HPDE6-E6E7 (cell line): ENCODE data around the gene ZNF462.

Experiments
- DNase-seq: peaks from one replicate; pipeline ENCODE4 v3.0.0; 2011; ENCODE audit warnings: missing footprints; ENCODE audit errors: extremely low spot score

The ZNF462 gene

GRCh38 chr9:106861640-106862109 lies 1.3 kb upstream of the ZNF462 start:
- DNase-seq, result no peak

- no peak for DNase-seq
These were observed 701 bp upstream of the ZNF462 start for GRCh38 chr9:106862110-106862820.

DNA sequence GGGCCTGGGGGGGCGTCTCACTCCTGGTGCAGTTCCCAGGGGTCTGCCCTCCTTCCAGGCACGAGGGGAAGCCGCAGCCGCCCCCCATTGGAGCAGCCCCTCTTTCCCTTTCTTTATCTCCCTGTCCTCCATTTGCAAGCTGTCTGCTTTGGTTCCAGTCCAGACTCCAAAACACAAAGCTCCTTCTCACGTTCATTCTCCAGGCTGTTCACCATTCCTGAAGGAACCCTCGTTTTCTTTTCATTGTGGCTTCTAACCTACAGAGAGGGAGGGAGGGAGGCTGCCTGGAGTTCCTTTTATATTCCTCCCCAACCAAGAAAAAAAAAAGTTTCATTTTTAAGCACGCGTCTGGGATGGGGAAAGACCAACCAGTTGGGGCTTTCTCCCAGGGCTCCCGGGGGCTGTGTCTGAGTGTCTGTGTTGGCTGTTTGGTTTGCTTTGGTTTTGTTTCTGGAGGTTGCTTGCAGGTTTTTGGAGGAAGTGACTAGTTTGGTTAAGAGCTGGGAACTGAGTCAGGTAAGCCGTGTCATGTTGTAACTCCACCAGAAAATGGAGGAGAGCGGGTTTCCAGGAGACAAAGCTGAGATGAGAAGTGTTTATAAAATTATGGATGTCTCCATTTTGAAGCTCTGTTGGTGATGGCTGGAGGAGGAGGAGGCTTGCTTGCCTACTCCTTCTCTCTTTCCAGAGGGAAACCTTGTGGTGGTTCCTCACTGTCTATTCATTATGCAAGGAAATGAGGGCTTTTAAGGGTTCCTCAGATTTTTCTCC lies 1.6 kb downstream of the ZNF462 start:
- no peak for DNase-seq

DNA sequence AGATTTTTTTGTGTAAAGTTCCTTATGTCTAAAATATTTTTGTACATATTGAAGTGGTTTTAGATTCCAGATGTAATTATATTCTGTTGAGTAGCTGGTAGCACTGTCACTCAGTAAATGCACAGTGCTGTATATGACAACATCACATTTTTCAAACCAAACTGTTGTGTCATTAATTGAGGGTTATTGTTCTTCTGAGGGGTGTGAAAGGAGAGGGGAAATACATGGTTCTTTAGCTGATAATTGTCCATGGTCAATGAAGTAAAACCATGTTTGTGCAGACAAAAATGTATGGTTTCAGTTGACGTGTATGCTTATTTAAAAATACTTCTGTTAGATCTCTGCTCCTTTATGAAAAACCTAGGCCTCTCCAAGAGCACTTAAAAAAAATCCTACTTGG lies 3.3 kb downstream of the ZNF462 start:
- DNase-seq, result no peak

DNA sequence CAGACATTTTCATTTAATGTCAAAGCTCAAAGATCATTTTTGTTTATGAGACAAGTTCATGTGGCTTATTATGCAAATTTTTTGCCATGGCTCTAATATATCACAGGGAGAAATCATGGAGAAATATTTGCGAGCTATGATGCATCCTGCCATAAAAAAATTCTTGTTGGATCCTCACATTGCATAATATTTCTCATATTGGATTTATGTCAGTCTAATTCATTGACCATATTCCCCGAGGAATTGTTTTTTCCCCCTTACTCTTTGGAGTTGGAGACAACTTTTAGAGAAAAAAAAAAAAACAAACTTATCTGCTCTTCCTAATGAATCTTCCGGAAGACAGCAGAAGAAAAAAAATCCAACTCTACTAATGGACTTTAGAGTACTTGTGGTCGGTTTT lies 4.3 kb downstream of the ZNF462 start:
- DNase-seq, result no peak

DNA sequence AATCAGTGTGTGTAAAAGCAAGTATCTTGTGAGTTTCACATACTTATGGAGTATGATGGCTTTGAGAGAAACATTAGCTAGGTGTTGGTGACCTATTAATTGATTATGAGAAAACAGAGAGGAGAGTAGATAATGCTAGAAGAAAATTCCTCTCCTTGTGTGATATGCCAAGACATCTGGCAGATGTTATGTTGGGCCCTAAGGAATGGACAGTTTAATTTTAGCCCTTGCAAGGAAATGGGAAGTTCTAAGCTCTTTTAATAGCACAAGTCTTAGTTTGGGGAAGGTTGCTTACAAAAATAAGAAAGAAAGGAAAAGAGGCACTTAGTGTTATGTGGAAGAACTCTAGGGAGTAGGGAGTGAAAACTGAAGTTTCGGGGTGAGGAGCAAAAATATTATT lies 5.1 kb downstream of the ZNF462 start:
- DNase-seq, result no peak

GRCh38 chr9:106868565-106868964 lies 5.6 kb downstream of the ZNF462 start:
- no peak for DNase-seq

DNA sequence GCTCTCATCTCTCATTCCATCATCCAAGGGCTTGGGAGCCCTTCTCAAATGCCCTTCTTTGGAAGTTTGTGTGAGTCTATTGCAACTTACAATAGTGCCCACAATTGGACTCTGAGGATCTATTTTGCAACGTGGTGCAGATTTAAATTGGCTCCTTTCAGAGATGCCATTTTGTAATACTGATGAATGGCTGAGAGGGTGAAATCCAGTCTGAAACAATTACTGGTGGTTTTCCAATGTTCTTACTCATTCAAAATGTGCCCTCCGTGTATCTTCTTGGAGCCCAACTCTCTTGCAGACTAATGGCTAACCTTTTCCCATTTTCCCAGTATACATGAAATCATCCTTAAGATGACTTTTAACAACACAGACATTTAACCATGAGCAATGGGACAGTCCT lies 6.1 kb downstream of the ZNF462 start:
- DNase-seq, result no peak

DNA sequence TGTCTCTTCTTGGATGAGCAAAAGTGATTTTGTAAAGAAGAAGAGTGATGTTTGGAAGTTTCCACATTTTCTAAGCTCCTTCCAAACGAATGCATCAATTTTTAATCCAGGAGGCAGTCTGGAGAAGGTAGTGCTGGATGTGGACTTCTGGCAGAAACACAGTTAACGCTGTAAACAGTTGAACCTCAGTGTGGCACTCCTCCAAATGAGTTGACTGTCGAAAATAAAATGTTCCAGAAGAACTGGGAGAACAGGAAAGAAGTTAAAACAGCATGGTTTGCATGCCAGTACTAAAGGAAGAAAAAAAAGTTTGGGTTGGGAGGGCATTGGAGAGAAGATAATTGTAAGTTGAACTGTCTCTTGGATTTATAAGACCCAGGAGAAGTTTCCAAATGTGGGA lies 6.5 kb downstream of the ZNF462 start:
- no peak for DNase-seq

DNA sequence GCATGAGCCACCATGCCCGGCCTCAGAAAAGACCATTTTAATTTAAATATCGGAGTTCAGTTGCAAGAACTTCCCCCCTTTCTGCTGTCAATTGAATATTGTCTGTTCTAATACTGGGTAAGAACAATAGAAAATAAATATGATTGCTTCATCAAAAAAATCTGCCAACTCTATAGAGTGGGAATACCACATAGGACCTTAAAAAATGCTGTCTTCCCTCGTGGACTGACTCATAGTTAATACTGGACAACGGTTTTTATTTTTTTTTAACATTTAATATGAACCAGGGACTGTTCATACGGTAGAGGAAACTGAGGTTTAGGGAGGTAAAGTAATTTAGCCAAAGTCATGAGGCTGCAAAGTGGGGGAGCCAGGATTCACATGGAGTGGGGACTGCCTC lies 9.7 kb downstream of the ZNF462 start:
- DNase-seq, result no peak

DNA sequence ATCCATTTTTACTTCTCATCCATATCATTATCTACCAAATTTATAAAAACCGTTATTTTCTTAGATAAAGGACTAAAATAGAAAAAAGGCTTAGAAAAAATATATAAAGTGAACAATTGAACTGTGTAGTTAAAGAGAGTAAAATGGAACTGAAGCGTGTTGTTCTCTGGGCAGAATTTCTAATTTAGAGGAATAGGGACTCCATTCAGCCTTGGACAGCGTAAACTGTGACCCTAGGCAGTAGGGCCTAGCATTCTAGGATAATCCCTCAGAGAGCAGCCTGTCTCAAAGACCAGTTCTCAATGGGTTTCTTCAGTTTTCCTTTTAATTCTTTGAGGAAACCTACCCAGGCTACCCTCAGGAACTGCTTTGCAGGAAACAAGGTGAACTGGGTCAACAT lies 11.1 kb downstream of the ZNF462 start:
- DNase-seq, result no peak

DNA sequence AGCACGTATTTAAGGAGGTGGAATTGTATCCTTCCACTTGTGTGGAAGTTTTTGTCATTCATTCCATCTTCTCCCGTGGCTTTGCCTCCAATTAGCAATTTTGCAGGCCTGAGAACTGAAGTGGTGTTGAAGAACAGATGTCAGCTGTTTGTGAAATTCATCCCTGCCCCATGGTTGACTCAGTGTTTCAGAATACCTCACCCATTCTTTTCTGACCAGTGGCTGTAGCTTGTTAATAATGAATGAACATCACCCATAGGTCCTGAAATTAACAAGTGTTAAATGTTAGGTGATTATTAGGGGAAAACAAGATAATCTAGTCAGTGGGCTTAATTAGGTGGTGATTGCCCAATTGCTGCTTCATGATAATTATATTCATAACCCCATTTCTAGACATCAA lies 11.7 kb downstream of the ZNF462 start:
- no peak for DNase-seq

- no peak for DNase-seq
These were observed 12.6 kb downstream of the ZNF462 start for GRCh38 chr9:106875529-106875928.

GRCh38 chr9:106877345-106877744 lies 14.4 kb downstream of the ZNF462 start:
- DNase-seq, result no peak

GRCh38 chr9:106878081-106878837 lies 15.3 kb downstream of the ZNF462 start:
- no peak for DNase-seq

DNA sequence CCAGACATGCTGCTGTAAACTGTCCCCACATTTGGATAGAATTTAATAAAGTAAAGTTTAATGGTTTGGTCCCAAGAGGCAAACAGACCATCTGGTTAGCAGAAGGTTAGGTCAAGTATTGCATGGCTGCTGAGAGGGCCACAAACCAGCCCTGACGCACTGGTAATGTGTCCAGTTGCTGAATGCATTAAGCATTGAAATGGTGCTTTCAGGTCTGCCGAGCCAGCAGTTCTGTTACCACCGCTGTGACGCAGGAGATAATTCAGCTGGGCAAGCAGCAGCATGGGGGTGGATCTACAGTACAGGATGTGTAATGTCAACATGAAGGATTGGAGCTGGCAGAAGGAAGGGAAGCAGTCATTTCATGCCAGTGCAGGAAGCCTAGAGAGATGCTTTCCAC lies 16.0 kb downstream of the ZNF462 start:
- DNase-seq, result no peak

GRCh38 chr9:106879439-106879882 lies 16.5 kb downstream of the ZNF462 start:
- DNase-seq, result no peak

- DNase-seq, result no peak
These were observed 17.1 kb downstream of the ZNF462 start for GRCh38 chr9:106880081-106880480.

GRCh38 chr9:106880863-106881262 lies 17.9 kb downstream of the ZNF462 start:
- DNase-seq, result no peak

DNA sequence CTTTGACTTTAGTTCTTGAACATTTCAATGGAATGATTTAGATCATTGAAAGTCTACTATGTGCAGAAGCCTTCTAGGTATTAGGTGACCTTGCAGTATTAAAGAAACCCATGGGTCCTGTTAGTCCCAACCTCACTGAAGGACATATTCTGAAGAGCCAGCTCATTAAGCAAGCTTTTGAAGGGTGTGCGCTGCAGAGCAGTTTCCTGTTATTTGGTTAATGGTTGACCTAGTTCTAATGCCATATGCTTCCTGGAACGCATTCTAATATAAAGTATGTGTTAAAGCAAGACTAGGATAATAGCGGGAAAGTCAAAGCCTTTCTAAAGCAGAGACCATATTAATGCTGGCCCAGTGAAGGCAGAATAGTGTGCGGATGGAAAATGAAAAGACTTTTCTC lies 20.1 kb downstream of the ZNF462 start:
- no peak for DNase-seq

GRCh38 chr9:106883626-106884190 lies 20.7 kb downstream of the ZNF462 start:
- no peak for DNase-seq

GRCh38 chr9:106885451-106885850 lies 22.5 kb downstream of the ZNF462 start:
- no peak for DNase-seq
